GM19468 (cell line): ENCODE data around the gene NCAPH2.
A peak's percentile ranks its signal among the peaks of the same experiment; 100 is the strongest.
"Not testable (repeated sequence)": the region's sequence is repeated elsewhere in the genome, so short reads cannot be mapped to it uniquely, and the experiment has no call there.

Experiments used
- ATAC-seq: cut with Tn5 transposase; IDR thresholded peaks from one replicate; pipeline ENCODE4 v1.9.1; 2021; ENCODE audit warnings: mild to moderate bottlenecking, moderate library complexity, moderate number of reproducible peaks; ENCODE audit not compliant: unreplicated experiment; ENCODE audit errors: extremely low read depth

The NCAPH2 gene

GRCh38 chr22:50513175-50513574, 5.2 kb downstream of the NCAPH2 start:
- ATAC-seq = no peak

GRCh38 chr22:50516068-50516467, 8.0 kb downstream of the NCAPH2 start:
- no peak for ATAC-seq

- ATAC-seq = no peak
Observed at GRCh38 chr22:50516891-50517290, 8.9 kb downstream of the NCAPH2 start.

GRCh38 chr22:50517495-50518260, 9.7 kb downstream of the NCAPH2 start:
- no peak for ATAC-seq

GRCh38 chr22:50518606-50519005, 10.6 kb downstream of the NCAPH2 start:
- no peak for ATAC-seq

GRCh38 chr22:50519151-50519550, 11.1 kb downstream of the NCAPH2 start:
- no peak for ATAC-seq

- ATAC-seq = not testable (repeated sequence)
Observed at GRCh38 chr22:50520184-50520583, 12.2 kb downstream of the NCAPH2 start.

- no peak for ATAC-seq
Observed at GRCh38 chr22:50520826-50521453, 12.9 kb downstream of the NCAPH2 start.

- ATAC-seq = no peak
Observed at GRCh38 chr22:50521710-50522109, 13.7 kb downstream of the NCAPH2 start.

- ATAC-seq = no peak
Observed at GRCh38 chr22:50522208-50522805, 14.3 kb downstream of the NCAPH2 start.

- ATAC-seq = no peak
Observed at GRCh38 chr22:50522806-50523438, 14.9 kb downstream of the NCAPH2 start.

- no peak for ATAC-seq
Observed at GRCh38 chr22:50523458-50523805, 15.4 kb downstream of the NCAPH2 start.

- no peak for ATAC-seq
Observed at GRCh38 chr22:50523806-50524675, 16.0 kb downstream of the NCAPH2 start.

- ATAC-seq = no peak
Observed at GRCh38 chr22:50524676-50525103, 16.7 kb downstream of the NCAPH2 start.

GRCh38 chr22:50525104-50525857, 17.3 kb downstream of the NCAPH2 start, which contains the start of gene SCO2:
SCO2 (minus strand) TSS chr22:50525598; CDS start chr22:50524411, 1,187 bp downstream.
- ATAC-seq = peak; percentile 15

- no peak for ATAC-seq
Observed at GRCh38 chr22:50525858-50526107, 17.8 kb downstream of the NCAPH2 start.

GRCh38 chr22:50526108-50526833, 18.2 kb downstream of the NCAPH2 start:
- ATAC-seq = peak; percentile 2

- ATAC-seq = no peak
Observed at GRCh38 chr22:50526834-50527801, 19.1 kb downstream of the NCAPH2 start.
